GM13976 (cell line): ENCODE measurements around the gene SNCG.

Experiments used
- DNase-seq: peaks from one replicate; pipeline ENCODE4 v3.0.0; 2012; ENCODE audit warnings: low spot score
- CTCF ChIP-seq: IDR thresholded peaks from 2 replicates; pipeline ENCODE4 v1.5.1; 2012; ENCODE audit warnings: borderline replicate concordance, mild to moderate bottlenecking; ENCODE audit not compliant: insufficient read depth; ENCODE audit errors: extremely low read depth, missing control alignments, control extremely low read depth
- in situ Hi-C: fragments of 300-500 bp; cut with MboI; formaldehyde crosslinking; loops from one replicate; pipeline ENCODE4 v1.12.0; 2022; ENCODE audit warnings: low sequenced_read_pairs, mixed read lengths, inconsistent platforms; ENCODE audit not compliant: unreplicated experiment

The SNCG gene

DNA sequence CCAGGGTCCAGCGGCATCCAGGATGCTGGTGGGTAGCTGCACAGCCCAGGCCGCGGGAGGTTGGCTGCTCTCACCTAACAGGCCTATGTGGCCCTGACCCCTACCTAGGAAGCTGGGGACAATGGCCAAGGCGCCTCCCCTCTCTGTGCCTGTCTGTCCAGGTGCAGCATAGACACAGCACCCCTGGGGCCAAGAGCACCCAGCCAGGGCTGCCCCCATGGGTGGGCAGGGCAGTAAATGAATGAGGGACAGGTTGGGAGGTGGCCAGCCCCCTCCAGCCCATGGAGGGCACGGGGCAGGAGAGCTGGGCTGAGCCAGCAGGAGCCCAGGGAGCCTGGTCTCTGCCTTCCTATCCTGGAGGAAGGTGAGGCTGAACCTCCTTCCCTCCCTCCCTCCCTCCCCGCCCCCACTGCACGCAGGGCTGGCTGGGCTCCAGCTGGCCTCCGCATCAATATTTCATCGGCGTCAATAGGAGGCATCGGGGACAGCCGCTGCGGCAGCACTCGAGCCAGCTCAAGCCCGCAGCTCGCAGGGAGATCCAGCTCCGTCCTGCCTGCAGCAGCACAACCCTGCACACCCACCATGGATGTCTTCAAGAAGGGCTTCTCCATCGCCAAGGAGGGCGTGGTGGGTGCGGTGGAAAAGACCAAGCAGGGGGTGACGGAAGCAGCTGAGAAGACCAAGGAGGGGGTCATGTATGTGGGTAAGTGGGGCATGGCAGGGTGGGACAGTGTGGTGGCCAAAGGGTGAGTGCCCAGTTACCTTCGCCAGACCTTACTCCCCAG, at the start of gene SNCG:
TSS of gene SNCG (plus strand) at position 484 of the 785 bp plus-strand sequence. CDS start at position 583, 99 bp downstream.
- no peak for DNase-seq
- in situ Hi-C loops, result no loop called here
- TF ChIP-seq CTCF, result no peak

DNA sequence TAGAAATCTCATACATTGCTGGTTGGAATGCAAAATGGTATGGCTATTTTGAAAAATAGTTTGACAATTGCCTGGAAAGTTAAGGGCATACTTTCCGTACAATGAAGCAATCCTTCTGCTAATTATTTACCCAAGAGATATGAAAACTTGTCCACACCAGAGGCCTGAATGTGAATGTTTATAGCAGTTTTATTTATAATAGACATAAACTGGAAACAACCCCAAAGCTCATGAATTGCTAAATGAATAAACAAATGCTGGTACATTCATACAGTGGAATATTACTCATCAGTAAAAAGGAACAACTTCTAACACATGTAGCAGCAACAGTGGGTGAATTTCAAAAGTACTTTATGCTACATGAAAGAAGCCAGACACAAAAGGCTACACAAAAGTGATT, 43.7 kb upstream of the SNCG start:
- no peak for DNase-seq
- in situ Hi-C loops, result no loop called here
- TF ChIP-seq CTCF, result no peak

DNA sequence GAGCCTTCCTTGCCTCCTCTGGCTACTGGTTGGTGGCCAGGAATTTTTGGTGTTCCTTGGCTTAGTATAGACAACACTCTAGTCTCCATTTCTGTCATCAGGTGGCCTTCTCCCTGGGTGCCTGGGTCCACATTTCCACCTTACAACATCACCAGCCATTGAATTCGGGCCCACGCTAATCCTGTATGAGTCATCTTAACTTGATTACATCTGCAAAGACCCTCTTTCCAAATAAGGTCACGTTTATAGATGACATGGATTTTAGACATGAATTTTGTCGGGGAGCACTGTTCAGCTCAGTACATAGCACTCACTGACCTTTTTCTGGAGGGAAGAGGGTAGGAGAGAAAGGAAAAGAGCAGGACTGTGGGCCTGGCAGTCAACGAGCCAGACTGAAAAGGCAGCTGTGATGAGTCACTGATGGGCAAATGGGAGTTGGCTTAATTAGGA, 40.4 kb upstream of the SNCG start:
- TF ChIP-seq CTCF, result no peak
- in situ Hi-C loops, result no loop called here
- no peak for DNase-seq

DNA sequence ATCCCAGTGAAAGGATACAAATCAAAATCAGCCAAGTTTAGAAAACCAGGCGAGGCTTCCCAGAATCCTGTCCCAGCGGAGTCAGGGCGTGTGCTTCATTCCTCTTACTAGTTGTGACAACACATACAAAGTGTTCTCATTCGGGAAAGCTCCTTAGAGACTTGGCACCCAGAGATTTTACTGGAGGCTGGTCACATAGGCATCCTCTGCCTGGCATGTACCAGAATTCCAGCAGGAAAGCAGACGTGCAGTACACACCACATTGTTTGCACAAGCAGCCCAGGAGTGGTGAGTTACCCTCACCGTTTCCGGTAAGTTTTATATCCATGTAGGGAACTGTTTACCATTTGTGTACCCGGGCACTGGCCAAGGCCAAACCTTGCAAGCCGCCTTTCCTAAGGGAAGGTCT, 35.8 kb upstream of the SNCG start:
- no peak for DNase-seq
- TF ChIP-seq CTCF, result no peak
- in situ Hi-C loops, result no loop called here

- TF ChIP-seq CTCF, result no peak
- in situ Hi-C loops, result no loop called here
- no peak for DNase-seq
Measured at GRCh38 chr10:86929468-86930380, 28.7 kb upstream of the SNCG start.

GRCh38 chr10:86931872-86932271, 26.5 kb upstream of the SNCG start:
- TF ChIP-seq CTCF, result no peak
- DNase-seq, result no peak
- in situ Hi-C loops, result no loop called here
